ENCODE results near the gene NME4.
"Not testable (repeated sequence)": the region's sequence is repeated elsewhere in the genome, so short reads cannot be mapped to it uniquely, and the experiment has no call there.

The NME4 gene

DNA sequence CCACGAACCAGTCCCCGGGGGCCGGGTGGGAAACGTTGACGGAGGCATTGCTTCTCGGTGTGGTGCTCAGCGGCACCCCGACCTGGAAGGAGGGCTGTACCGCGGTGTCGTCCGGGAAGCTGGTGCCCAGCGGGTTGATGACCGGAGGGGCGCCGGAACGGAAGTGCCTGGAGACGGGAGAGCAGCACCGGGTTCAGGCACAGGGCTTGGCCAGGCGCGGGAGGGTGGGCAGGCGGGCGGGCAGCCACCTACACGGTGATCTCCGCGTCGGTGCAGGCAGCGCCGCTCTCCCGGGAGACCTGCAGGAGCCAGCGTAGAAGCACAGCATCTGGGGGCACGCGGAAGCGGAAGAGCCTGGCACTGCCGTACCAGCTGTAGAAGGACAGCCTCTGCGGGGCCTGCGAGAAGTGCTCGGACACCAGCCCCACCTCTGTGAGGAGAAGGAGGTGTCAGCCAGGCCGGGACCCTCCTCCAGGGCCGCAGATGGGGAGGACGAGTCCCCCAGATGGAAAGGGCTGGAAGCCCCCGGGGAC lies 19.5 kb upstream of the NME4 start:
- no peak for DNase-seq (ENCODE audit: low spot score)

DNA sequence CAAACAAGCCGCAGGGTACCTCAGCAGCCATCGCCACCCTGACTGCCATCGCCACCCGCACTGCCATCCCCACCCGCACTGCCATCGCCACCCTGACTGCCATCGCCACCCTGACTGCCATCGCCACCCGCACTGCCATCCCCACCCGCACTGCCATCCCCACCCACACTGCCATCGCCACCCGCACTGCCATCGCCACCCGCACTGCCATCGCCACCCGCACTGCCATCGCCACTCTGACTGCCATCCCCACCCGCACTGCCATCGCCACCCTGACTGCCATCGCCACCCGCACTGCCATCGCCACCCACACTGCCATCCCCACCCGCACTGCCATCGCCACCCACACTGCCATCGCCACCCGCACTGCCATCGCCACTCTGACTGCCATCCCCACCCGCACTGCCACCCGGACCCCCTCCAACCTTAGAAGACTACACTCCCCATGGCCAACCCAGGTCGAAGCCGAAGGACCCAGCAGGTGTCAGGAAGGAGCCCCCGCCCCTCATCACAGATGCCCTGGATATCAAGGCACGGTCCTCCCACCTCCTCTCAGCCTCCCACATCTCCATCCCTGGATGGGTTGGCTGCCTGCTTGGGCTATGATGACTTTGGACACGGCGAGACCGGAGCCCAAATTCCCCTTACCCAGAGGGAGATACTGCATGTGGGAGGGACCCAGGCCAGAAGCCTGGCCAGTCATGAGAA lies 18.7 kb upstream of the NME4 start:
- DNase-seq (ENCODE audit: low spot score): not testable (repeated sequence)

GRCh38 chr16:378821-379182 lies 18.2 kb upstream of the NME4 start:
- DNase-seq (ENCODE audit: low spot score): no peak

- no peak for DNase-seq (ENCODE audit: low spot score)
These were observed 17.6 kb upstream of the NME4 start for GRCh38 chr16:379183-379960.

DNA sequence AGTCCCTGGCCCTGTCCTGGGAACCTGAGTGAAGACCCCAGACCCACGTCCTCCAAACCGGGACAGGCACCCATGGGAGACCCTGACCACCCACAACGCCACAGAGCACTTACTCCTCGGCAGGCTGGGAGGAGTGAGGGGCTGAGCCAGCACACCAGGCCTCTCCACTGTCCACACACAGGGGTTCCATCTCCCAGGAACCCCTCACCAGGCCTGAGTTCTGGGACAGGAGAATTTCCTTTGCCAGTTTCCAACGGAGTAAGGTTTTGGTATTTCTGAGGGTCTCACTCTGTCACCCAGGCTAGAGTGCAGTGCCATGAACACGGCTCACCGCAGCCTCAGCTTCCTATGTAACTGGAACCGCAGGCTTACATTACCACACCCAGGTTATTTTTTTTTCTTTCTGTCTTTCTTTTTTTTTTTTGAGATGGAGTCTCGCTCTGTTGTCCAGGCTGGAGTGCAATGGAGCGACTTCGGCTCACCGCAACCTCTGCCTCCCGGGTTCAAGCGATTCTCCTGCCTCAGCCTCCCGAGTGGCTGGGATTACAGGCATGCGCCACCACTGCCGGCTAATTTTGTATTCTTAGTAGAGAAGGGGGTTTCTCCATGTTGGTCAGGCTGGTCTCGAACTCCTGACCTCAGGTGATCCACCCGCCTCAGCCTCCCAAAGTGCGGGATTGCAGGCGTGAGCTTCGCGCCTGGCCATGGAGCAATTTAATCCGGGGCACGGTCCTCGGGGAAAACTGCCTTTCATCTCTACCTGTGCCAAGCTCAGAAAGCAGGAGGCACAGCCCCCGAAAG lies 16.8 kb upstream of the NME4 start:
- no peak for DNase-seq (ENCODE audit: low spot score)

GRCh38 chr16:380762-381011 lies 16.3 kb upstream of the NME4 start:
- DNase-seq (ENCODE audit: low spot score): no peak

- no peak for DNase-seq (ENCODE audit: low spot score)
These were observed 15.8 kb upstream of the NME4 start for GRCh38 chr16:381012-381788.

DNA sequence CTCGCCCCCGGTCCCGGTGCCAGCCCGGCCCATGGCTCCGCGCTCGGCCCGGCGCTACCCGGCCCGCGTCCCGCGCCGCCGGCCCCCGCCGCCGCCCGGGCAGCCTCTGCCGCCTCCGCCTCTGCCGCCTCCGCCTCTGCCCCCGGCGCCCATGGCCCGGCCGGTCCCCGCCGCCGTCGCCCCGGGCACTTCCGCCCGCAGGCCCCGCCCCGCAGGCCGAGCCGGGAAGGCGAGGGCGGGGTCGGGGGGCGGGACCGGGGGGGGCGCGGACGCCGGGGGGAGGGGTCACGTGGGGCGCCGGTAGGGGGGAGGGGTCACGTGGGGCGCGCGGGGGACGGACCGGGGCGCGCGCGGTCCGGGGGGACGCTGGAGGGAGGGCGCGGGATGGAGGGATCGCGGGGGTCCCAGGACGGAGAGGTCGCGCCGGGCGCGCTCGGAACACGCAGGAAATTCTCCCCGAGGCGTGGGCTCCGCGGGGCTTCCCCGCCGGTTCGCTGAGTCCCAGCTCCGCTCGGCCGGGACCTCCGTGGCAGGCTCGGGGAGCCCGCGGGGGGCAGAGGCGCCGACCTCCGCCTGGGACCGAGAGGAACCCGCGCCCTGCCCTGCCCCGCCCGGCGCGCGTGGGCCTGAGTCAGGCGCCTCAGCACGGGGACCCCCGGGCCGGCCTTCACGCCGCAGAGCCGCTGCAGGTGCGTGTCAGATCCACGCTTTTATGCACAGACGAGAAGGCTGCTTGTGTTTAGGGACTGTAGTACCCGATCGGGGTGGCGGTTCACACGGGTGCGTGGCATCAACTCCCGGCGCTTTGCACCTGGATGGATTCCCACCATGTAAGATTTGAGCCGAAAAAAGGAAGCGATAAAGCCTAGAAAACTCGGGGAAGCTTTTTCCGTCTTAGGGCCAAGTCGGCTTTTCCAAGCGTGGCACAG lies 14.9 kb upstream of the NME4 start, which contains the start of gene PGAP6:
Gene PGAP6, minus strand, starts transcription at position 190 of the 929 bp plus-strand sequence. Its CDS starts 157 bp downstream, at position 33.
- no peak for DNase-seq (ENCODE audit: low spot score)

GRCh38 chr16:383326-384051 lies 13.5 kb upstream of the NME4 start:
- no peak for DNase-seq (ENCODE audit: low spot score)

- DNase-seq (ENCODE audit: low spot score): no peak
These were observed 10.3 kb upstream of the NME4 start for GRCh38 chr16:386641-387156.

DNA sequence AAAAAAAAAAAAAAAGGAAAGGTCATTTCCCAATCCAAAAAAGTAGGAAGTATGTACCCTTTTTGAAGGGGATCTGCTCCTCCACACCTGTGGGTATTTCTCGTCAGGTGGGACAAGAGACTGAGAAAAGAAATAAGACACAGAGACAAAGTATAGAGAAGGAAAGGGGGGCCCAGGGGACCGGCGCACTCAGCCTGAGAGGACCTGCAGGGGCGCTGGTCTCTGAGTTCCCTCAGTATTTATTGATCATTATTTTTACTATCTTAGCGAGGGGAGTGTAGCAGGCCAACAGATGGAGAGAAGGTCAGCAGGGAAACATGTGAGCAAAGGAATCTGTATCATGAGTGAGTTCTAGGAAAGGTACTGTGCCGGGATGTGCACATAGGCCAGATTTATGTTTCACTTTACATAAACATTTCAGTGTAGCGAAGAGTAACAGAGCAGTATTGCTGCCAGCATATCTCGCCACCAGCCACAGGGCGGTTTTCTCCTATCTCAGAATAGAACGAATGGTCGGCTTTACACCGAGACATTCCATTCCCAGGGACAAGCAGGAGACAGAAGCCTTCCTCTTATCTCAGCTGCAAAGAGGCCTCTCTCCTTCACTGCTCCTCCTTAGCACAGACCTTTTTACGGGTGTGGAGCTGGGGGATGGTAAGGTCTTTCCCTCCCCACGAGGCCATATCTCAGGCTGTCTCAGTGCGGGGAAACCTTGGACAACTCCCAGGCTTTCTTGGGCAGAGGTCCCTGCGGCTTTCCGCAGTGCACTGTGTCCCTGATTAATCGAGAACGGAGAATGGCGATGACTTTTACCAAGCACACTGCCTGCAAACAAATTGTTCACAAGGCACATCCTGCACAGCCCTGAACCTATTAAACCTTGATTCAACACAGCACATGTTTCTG lies 9.0 kb upstream of the NME4 start:
- not testable (repeated sequence) for DNase-seq (ENCODE audit: low spot score)

- no peak for DNase-seq (ENCODE audit: low spot score)
These were observed 7.6 kb upstream of the NME4 start for GRCh38 chr16:389352-389751.

DNA sequence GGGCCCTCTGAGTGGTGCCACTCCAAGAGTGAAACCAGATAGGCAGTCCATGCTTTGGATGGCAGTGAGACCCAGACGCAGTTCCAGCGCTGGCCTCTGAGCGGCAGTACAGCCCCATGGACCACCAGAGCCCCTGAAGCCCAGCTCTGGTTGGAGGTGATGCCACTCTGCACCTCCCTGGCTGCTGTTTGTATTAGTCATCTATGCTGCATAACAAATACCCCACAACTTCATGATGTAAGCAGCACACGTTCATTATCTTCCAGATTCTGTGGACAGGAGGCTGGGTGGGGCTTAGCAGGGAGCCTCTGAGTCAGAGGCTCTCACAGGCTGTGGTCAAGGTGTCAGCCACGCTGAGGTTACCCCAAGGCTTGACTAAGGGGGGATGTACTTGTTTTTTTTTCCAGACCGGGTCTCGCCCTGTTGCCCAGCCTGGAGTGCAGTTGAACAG lies 5.1 kb upstream of the NME4 start:
- no peak for DNase-seq (ENCODE audit: low spot score)

GRCh38 chr16:392450-393030 lies 4.5 kb upstream of the NME4 start:
- no peak for DNase-seq (ENCODE audit: low spot score)

- no peak for DNase-seq (ENCODE audit: low spot score)
These were observed 800 bp upstream of the NME4 start for GRCh38 chr16:396199-396598.

GRCh38 chr16:396605-397004 lies 394 bp upstream of the NME4 start:
- DNase-seq (ENCODE audit: low spot score): no peak

DNA sequence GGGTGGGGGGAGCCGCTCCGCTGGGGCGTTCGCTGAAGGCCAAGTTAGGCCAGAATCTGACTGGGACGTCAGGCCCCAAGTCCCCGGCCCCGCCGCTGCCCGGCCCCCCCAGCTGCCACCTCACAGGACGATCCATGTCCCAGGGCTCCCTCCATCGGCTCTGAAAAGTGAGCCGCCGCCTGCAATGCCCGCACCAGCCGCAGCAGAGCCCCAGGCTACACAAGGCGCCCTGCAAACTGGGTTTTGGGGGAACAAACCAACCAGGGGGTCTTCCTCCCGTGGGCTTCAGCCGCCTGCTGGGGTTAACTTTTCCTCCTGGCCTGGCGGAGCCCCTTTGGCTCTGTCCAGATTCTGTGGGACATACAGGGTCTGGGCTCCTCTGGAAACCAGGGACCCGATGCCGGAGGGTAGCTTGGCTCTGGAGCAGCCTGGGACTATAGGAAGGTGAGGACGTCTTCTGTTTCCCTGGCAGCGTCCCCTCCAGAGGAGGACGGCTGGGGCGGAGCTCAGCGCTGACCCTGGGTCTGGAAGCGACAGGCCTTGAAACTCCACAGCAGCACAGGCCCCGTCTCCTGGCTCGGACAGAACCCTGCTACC lies 835 bp downstream of the NME4 start:
- no peak for DNase-seq (ENCODE audit: low spot score)

Measured in left forelimb (tissue), 1 donor.